Esophagus squamous epithelium (tissue), 4 donors: ENCODE measurements around the gene PPP1R14C.

Source experiments
- POLR2A ChIP-seq, 4 donors: fragments of 450-650 bp; IDR thresholded peaks; one replicate each; pipeline ENCODE4 v1.6.1; 2017; ENCODE audit warnings: antibody characterized with exemption in 4 of 4, mild to moderate bottlenecking in 4 of 4, moderate library complexity in 3 of 4
- TF ChIP-seq, protein P1 (sequence below), 6 experiments: fragments of 450-650 bp in 4 of 6; fragments of 200-600 bp in 2 of 6; sonication (generic) in 2 of 6; IDR thresholded peaks; one replicate each; pipeline ENCODE4 v1.5.1; 2016 to 2019; ENCODE audit warnings: antibody characterized with exemption in 6 of 6, mild to moderate bottlenecking in 4 of 6, moderate library complexity in 4 of 6

DNA sequence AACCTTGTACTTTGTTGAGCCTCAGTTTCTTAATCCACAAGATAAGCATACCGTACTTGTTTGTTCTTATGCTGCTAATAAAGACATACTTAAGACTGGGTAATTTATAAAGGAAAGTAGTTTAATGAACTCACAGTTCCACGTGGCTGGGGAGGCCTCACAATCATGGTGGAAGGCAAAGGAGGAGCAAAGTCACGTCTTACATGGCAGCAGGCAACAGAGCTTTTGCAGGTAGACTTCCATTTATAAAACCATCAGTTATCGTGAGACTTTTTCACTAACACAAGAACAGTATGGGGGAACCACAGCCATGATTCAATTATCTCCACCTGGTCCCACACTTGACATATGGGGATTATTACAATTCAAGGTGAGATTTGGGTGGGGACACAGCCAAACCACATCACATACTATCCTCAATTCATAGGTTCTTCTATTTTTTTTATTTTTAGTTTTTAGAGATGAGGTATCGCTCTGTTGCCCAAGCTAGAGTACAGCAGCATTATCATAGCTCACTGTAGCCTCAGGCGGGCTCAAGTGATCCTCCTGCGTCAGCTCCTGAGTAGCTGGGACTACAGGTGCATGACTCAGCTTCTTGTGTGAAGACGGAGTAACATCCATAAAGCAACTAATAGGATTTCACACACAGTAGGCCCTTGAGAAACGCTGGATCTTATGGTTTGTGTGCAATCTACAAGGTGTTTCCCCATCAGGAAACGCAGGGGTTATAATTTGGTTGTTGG lies 149.3 kb downstream of the PPP1R14C start:
- TF ChIP-seq, protein P1, sequence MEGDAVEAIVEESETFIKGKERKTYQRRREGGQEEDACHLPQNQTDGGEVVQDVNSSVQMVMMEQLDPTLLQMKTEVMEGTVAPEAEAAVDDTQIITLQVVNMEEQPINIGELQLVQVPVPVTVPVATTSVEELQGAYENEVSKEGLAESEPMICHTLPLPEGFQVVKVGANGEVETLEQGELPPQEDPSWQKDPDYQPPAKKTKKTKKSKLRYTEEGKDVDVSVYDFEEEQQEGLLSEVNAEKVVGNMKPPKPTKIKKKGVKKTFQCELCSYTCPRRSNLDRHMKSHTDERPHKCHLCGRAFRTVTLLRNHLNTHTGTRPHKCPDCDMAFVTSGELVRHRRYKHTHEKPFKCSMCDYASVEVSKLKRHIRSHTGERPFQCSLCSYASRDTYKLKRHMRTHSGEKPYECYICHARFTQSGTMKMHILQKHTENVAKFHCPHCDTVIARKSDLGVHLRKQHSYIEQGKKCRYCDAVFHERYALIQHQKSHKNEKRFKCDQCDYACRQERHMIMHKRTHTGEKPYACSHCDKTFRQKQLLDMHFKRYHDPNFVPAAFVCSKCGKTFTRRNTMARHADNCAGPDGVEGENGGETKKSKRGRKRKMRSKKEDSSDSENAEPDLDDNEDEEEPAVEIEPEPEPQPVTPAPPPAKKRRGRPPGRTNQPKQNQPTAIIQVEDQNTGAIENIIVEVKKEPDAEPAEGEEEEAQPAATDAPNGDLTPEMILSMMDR (IDR thresholded peaks at IDR 0.05) = no peak
- no peak for TF ChIP-seq POLR2A (IDR thresholded peaks at IDR 0.05)
